Nephron (organoid): ENCODE results near the gene NR3C2.

Experiments used
- H3K27ac Mint-ChIP-seq, 3 experiments: 2 replicates each; pipeline ENCODE4 v1.8.0; 2020; ENCODE audit warnings: mixed read lengths in 3 of 3, mild to moderate bottlenecking in 2 of 3, moderate library complexity in 1 of 3
- H3K27me3 Mint-ChIP-seq: 2 replicates; pipeline ENCODE4 v1.8.0; 2021; ENCODE audit warnings: low read depth, mild to moderate bottlenecking, moderate library complexity, mixed read lengths
- H3K36me3 Mint-ChIP-seq: 2 replicates; pipeline ENCODE4 v1.8.0; 2020; ENCODE audit warnings: low read depth, mixed read lengths
- H3K4me1 Mint-ChIP-seq: 2 replicates; pipeline ENCODE4 v1.8.0; 2020; ENCODE audit warnings: mixed read lengths
- H3K4me3 Mint-ChIP-seq, 3 experiments: 2 replicates each; pipeline ENCODE4 v1.8.0; 2020; ENCODE audit warnings: mild to moderate bottlenecking in 3 of 3, mixed read lengths in 3 of 3, moderate library complexity in 2 of 3
- H3K9me3 Mint-ChIP-seq: 2 replicates; pipeline ENCODE4 v1.8.0; 2020; ENCODE audit warnings: mixed read lengths
- TF ChIP-seq, protein P1 (sequence below), 3 experiments: fragments of 200-600 bp; sonication (generic); IDR thresholded peaks; one replicate each; pipeline ENCODE4 v1.5.0; 2021; ENCODE audit warnings: antibody characterized with exemption in 3 of 3; ENCODE audit not compliant: unreplicated experiment in 3 of 3

The NR3C2 gene

DNA sequence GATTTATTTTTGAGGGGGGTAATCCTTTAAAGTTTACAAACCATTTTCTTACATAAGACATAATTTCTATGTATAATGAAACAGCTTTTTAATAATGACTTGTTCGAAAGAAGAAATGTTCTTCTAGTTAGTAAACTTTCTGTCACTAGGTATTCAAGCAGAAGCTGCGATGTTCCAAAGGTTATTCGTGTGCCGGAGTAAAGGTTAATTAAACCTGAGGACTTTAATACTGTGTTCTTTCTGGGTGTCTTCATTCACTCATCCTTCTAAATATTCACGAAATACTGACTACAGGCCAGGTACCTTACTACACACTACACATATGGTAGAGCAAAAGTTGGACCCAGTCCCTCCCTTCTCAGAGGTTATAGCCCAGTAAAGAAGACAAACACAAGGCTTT lies 96.7 kb downstream of the NR3C2 start:
- TF ChIP-seq, protein P1, sequence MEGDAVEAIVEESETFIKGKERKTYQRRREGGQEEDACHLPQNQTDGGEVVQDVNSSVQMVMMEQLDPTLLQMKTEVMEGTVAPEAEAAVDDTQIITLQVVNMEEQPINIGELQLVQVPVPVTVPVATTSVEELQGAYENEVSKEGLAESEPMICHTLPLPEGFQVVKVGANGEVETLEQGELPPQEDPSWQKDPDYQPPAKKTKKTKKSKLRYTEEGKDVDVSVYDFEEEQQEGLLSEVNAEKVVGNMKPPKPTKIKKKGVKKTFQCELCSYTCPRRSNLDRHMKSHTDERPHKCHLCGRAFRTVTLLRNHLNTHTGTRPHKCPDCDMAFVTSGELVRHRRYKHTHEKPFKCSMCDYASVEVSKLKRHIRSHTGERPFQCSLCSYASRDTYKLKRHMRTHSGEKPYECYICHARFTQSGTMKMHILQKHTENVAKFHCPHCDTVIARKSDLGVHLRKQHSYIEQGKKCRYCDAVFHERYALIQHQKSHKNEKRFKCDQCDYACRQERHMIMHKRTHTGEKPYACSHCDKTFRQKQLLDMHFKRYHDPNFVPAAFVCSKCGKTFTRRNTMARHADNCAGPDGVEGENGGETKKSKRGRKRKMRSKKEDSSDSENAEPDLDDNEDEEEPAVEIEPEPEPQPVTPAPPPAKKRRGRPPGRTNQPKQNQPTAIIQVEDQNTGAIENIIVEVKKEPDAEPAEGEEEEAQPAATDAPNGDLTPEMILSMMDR (IDR thresholded peaks at IDR 0.05; ENCODE audit: unreplicated experiment in 3 of 3) = no peak
- Mint-ChIP-seq H3K36me3 (no peaks in the 10 kb centered on the region), H3K27me3 (no peaks in the 10 kb centered on the region), H3K27ac (peak overlapping the region in 1 of 3 experiments; percentile 80), H3K4me1 (peaks cover 25% of the 10 kb centered on the region), H3K9me3 (peaks cover under 1% of the 10 kb centered on the region), H3K4me3 (no peak overlapping the region)

GRCh38 chr4:148344941-148345340 lies 97.3 kb downstream of the NR3C2 start:
- Mint-ChIP-seq H3K9me3 (peaks cover 4% of the 10 kb centered on the region), H3K36me3 (no peaks in the 10 kb centered on the region), H3K27ac (peak overlapping the region; percentile 38 to 80 (median 62)), H3K4me1 (peaks cover 25% of the 10 kb centered on the region), H3K27me3 (no peaks in the 10 kb centered on the region), H3K4me3 (no peak overlapping the region)
- TF ChIP-seq, protein P1 (IDR thresholded peaks at IDR 0.05; ENCODE audit: unreplicated experiment in 3 of 3) = no peak

DNA sequence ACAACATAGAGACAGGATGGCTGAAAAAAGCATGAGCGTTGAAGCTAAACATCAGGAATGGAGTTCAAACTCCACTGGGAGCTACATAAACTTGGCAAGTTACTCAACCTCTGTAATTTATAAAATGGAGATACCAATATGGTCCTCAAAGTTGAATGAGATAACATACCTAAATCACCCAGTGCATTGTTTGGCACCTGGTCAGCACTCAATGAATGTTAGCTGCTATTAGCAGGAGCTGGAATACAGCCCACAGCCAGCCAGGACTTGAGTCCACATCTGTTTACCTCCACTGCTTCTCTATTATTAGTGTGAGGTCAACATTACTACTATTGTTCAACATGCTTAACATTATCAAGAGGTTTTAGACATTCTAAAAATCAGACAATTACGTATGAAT lies 97.9 kb downstream of the NR3C2 start:
- Mint-ChIP-seq H3K36me3 (no peaks in the 10 kb centered on the region), H3K9me3 (peaks cover 9% of the 10 kb centered on the region), H3K4me1 (peaks cover 25% of the 10 kb centered on the region), H3K4me3 (no peak overlapping the region), H3K27me3 (no peaks in the 10 kb centered on the region), H3K27ac (peak overlapping the region; percentile 38 to 80 (median 62))
- TF ChIP-seq, protein P1 (IDR thresholded peaks at IDR 0.05; ENCODE audit: unreplicated experiment in 3 of 3) = no peak

DNA sequence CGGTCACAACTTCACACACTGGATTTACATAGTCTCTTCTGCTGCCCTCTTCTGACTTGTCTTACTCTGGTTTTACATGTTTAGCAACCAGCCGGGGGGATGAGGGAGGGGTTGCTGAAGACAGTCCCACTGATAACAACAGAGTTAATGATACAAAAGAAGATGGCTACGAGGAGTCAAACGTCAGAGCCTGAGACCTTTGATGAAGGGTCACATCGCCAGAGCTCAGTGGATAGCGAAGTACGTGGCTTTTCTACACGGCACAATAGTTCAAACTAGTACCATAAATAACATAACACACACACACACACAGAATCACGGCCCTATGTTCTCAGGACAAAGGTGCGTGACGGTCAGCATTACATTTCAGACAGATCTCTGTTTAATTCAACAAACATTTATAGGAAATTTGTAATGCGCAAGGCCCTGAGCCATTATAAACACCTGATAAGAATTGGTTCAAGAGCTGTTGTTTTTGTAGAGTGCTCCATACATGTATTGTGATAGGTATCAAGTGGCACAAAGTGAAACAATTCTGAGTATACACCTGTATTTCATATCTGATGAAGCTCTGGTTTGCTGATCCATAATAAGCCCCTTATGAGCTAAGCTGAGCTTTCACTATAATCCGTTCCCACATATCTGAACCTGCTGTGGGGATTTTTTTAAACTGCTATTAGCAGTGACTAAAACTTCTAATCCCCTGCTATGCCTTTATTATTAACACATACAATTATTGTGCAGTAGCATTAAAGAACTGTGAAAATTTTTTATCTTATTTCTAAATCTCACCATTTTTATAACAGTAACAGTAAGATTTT lies 100.0 kb downstream of the NR3C2 start:
- peaks cover 12% of the 10 kb centered on the region for H3K9me3 Mint-ChIP-seq
- H3K27ac Mint-ChIP-seq = peak overlapping the region in 1 of 3 experiments; percentile 13
- H3K4me3 Mint-ChIP-seq = no peak overlapping the region
- peaks cover 25% of the 10 kb centered on the region for H3K4me1 Mint-ChIP-seq
- no peaks in the 10 kb centered on the region for H3K36me3 Mint-ChIP-seq
- TF ChIP-seq, protein P1 (IDR thresholded peaks at IDR 0.05; ENCODE audit: unreplicated experiment in 3 of 3) = no peak
- H3K27me3 Mint-ChIP-seq = no peaks in the 10 kb centered on the region

DNA sequence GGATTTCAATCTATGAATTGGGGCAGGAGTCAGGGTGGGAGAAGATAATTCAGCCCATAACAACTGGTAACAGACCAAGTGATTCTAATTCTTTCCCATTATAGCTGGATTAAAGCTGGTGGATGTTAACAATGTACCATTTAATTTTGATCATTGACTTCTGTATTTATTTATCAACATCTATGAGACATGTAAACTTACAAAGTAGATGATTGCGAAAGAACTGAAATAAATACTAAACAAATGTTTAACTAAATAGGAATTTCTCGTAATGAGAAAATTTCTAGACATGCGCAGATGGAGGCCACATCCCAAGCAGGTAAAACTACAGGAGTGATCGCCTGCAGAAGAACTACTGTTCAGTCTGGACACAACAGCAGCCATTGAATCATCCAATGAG lies 107.1 kb downstream of the NR3C2 start:
- H3K9me3 Mint-ChIP-seq = peaks cover 10% of the 10 kb centered on the region
- TF ChIP-seq, protein P1 (IDR thresholded peaks at IDR 0.05; ENCODE audit: unreplicated experiment in 3 of 3) = no peak
- H3K27me3 Mint-ChIP-seq = no peaks in the 10 kb centered on the region
- no peaks in the 10 kb centered on the region for H3K36me3 Mint-ChIP-seq
- no peak overlapping the region for H3K4me3 Mint-ChIP-seq
- no peak overlapping the region for H3K27ac Mint-ChIP-seq
- peaks cover 10% of the 10 kb centered on the region for H3K4me1 Mint-ChIP-seq

GRCh38 chr4:148333265-148333664 lies 108.9 kb downstream of the NR3C2 start:
- Mint-ChIP-seq H3K27ac (no peak overlapping the region), H3K36me3 (no peaks in the 10 kb centered on the region), H3K27me3 (no peaks in the 10 kb centered on the region), H3K4me1 (peaks cover 13% of the 10 kb centered on the region), H3K9me3 (no peaks in the 10 kb centered on the region), H3K4me3 (no peak overlapping the region)
- TF ChIP-seq, protein P1 (IDR thresholded peaks at IDR 0.05; ENCODE audit: unreplicated experiment in 3 of 3) = no peak
